ENCODE data around the gene CD320.

- TF ChIP-seq EP300 (IDR thresholded peaks at IDR 0.05) (no peak), POLR2A (IDR thresholded peaks at IDR 0.05) (no peak), POLR2AphosphoS5 (IDR thresholded peaks at IDR 0.05) (no peak)
- TF ChIP-seq, protein P1, sequence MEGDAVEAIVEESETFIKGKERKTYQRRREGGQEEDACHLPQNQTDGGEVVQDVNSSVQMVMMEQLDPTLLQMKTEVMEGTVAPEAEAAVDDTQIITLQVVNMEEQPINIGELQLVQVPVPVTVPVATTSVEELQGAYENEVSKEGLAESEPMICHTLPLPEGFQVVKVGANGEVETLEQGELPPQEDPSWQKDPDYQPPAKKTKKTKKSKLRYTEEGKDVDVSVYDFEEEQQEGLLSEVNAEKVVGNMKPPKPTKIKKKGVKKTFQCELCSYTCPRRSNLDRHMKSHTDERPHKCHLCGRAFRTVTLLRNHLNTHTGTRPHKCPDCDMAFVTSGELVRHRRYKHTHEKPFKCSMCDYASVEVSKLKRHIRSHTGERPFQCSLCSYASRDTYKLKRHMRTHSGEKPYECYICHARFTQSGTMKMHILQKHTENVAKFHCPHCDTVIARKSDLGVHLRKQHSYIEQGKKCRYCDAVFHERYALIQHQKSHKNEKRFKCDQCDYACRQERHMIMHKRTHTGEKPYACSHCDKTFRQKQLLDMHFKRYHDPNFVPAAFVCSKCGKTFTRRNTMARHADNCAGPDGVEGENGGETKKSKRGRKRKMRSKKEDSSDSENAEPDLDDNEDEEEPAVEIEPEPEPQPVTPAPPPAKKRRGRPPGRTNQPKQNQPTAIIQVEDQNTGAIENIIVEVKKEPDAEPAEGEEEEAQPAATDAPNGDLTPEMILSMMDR (IDR thresholded peaks at IDR 0.05) = no peak
These were observed 14.0 kb upstream of the CD320 start for GRCh38 chr19:8321986-8322637.
